H1 (cell line): ENCODE measurements around the gene CCDC141. TPM values are rescaled to one million over a fixed set of nuclear protein-coding genes. Genes with fewer than 3 reads are reported as not detected.
A peak's percentile ranks its signal among the peaks of the same experiment; 100 is the strongest.

Source experiments
- CTCF ChIA-PET: fragments of 300-600 bp; sonication (Branson Sonifier 250); formaldehyde crosslinking; loops from one replicate; lab custom pipeline; 2021; ENCODE audit not compliant: partially characterized antibody; lab: Charles Lee
- POLR2A ChIA-PET: fragments of 300-600 bp; sonication (Branson Sonifier 250); formaldehyde crosslinking; loops from one replicate; lab custom pipeline; 2021; ENCODE audit warnings: inconsistent platforms; ENCODE audit not compliant: partially characterized antibody; lab: Charles Lee
- DNase-seq, 2 experiments: peaks; one replicate each; pipeline versions ENCODE4 v3.0.0 to v3.0.0-alpha.2; 2010 to 2022; ENCODE audit warnings: low spot score in 2 of 2, low read depth in 1 of 2, mixed read lengths in 1 of 2
- FAIRE-seq: peaks from 2 replicates; lab custom pipeline; 2011; peaks lifted over from hg19 to GRCh38; lab: Jason Lieb, UNC
- H2AFZ ChIP-seq: 2 replicates; pipeline ENCODE4 v1.8.1; 2012; ENCODE audit warnings: low read length, inconsistent platforms
- H2AK5ac ChIP-seq: 2 replicates; pipeline ENCODE4 v1.6.1; 2013; ENCODE audit warnings: low read depth, low read length
- H2BK120ac ChIP-seq: replicated peaks from 2 replicates; pipeline ENCODE3; 2013; ENCODE audit warnings: low read depth, low read length, inconsistent platforms
- H2BK12ac ChIP-seq: 2 replicates; pipeline ENCODE4 v1.6.1; 2013; ENCODE audit warnings: low read depth, low read length
- H2BK15ac ChIP-seq: 2 replicates; pipeline ENCODE4 v1.6.1; 2013; ENCODE audit warnings: low read length
- H2BK20ac ChIP-seq: 2 replicates; pipeline ENCODE4 v1.6.1; 2013; ENCODE audit warnings: low read length
- H2BK5ac ChIP-seq: 2 replicates; pipeline ENCODE4 v1.6.1; 2013; ENCODE audit warnings: low read depth, low read length
- H3K14ac ChIP-seq: 2 replicates; pipeline ENCODE4 v1.6.1; 2013; ENCODE audit warnings: inconsistent platforms; ENCODE audit not compliant: insufficient read length
- H3K18ac ChIP-seq: 2 replicates; pipeline ENCODE4 v1.6.1; 2013; ENCODE audit warnings: low read length; ENCODE audit errors: extremely low read depth
- H3K23ac ChIP-seq: 2 replicates; pipeline ENCODE4 v1.6.1; 2013; ENCODE audit warnings: inconsistent platforms; ENCODE audit not compliant: insufficient read length
- H3K23me2 ChIP-seq: 2 replicates; pipeline ENCODE4 v1.6.1; 2013; ENCODE audit warnings: low read depth, low read length
- H3K27ac ChIP-seq: 2 replicates; pipeline ENCODE4 v1.6.1; 2011; ENCODE audit warnings: low read depth, low read length, inconsistent platforms
- H3K27me3 ChIP-seq, 4 experiments: replicated peaks in 1 of 4; 1 replicate in 1 of 4; 2 replicates in 3 of 4; pipeline versions ENCODE4 v1.6.1 to v1.8.1; 2011 to 2013; ENCODE audit warnings: low read length in 3 of 4, mild to moderate bottlenecking in 3 of 4, inconsistent platforms in 2 of 4, mixed read lengths in 2 of 4, moderate library complexity in 1 of 4; ENCODE audit not compliant: control insufficient read depth in 3 of 4, insufficient read depth in 3 of 4; ENCODE audit errors: extremely low read depth in 1 of 4
- H3K36me3 ChIP-seq, 4 experiments: 2 replicates each; pipeline versions ENCODE4 v1.6.1 to v1.8.1; 2011 to 2013; ENCODE audit warnings: mild to moderate bottlenecking in 4 of 4, low read length in 3 of 4, moderate library complexity in 2 of 4, control low read depth in 1 of 4, inconsistent platforms in 1 of 4; ENCODE audit not compliant: insufficient read depth in 4 of 4, control insufficient read depth in 2 of 4
- H3K4ac ChIP-seq: replicated peaks from 2 replicates; pipeline ENCODE3; 2013; ENCODE audit warnings: low read length, low read depth, mixed read lengths, inconsistent platforms; ENCODE audit not compliant: insufficient read length
- H3K4me1 ChIP-seq, 4 experiments: replicated peaks in 1 of 4; 1 replicate in 1 of 4; 2 replicates in 3 of 4; pipeline versions ENCODE4 v1.6.1 to v1.8.1; 2011 to 2013; ENCODE audit warnings: low read length in 3 of 4, inconsistent platforms in 2 of 4, mixed read lengths in 1 of 4; ENCODE audit not compliant: insufficient read depth in 4 of 4, control insufficient read depth in 3 of 4
- H3K4me2 ChIP-seq, 2 experiments: 2 replicates each; pipeline versions ENCODE4 v1.6.1 to v1.8.1; 2011 to 2013; ENCODE audit warnings: low read depth in 2 of 2, low read length in 2 of 2, control low read depth in 1 of 2, inconsistent platforms in 1 of 2, mild to moderate bottlenecking in 1 of 2; ENCODE audit not compliant: insufficient read depth in 1 of 2
- H3K4me3 ChIP-seq, 4 experiments: fragments of 200-600, 300-600 bp in 1 of 4; sonication (generic), shearing (Covaris generic), sonication (Bioruptor Twin) in 1 of 4; 2 replicates each; pipeline versions ENCODE4 v1.5.1 to v1.8.1; 2011 to 2016; ENCODE audit warnings: low read length in 4 of 4, low read depth in 3 of 4, control low read depth in 2 of 4, inconsistent platforms in 2 of 4, mild to moderate bottlenecking in 2 of 4, mixed read lengths in 1 of 4, moderate library complexity in 1 of 4; ENCODE audit not compliant: insufficient read depth in 2 of 4; ENCODE audit errors: extremely low read depth in 1 of 4
- H3K56ac ChIP-seq: replicated peaks from 2 replicates; pipeline ENCODE3; 2013; ENCODE audit warnings: low read depth, mild to moderate bottlenecking, mixed read lengths, low read length, inconsistent platforms; ENCODE audit not compliant: insufficient read length
- H3K79me1 ChIP-seq: 2 replicates; pipeline ENCODE4 v1.6.1; 2013; ENCODE audit warnings: low read depth, low read length, control low read depth
- H3K79me2 ChIP-seq, 2 experiments: 2 replicates each; pipeline versions ENCODE4 v1.6.1 to v1.8.1; 2012 to 2013; ENCODE audit warnings: low read length in 2 of 2, mild to moderate bottlenecking in 2 of 2, inconsistent platforms in 1 of 2; ENCODE audit not compliant: insufficient read depth in 2 of 2, control insufficient read depth in 1 of 2
- H3K9ac ChIP-seq, 4 experiments: replicated peaks in 1 of 4; 1 replicate in 1 of 4; 2 replicates in 3 of 4; pipeline versions ENCODE4 v1.6.1 to v1.8.1; 2011 to 2013; ENCODE audit warnings: low read depth in 3 of 4, low read length in 3 of 4, control low read depth in 2 of 4, mild to moderate bottlenecking in 2 of 4, moderate library complexity in 2 of 4, inconsistent platforms in 1 of 4; ENCODE audit errors: extremely low read depth in 1 of 4
- H3K9me3 ChIP-seq, 2 experiments: 2 replicates each; pipeline versions ENCODE4 v1.6.1 to v1.8.1; 2012 to 2013; ENCODE audit warnings: mild to moderate bottlenecking in 2 of 2, moderate library complexity in 2 of 2, control low read depth in 1 of 2, inconsistent platforms in 1 of 2, low read depth in 1 of 2, low read length in 1 of 2, mixed read lengths in 1 of 2; ENCODE audit not compliant: insufficient read depth in 2 of 2
- H4K20me1 ChIP-seq, 2 experiments: replicated peaks in 1 of 2; 2 replicates each; pipeline versions ENCODE3 to v1.8.1; 2011 to 2013; ENCODE audit warnings: inconsistent platforms in 2 of 2, low read length in 2 of 2, mild to moderate bottlenecking in 1 of 2; ENCODE audit not compliant: insufficient read depth in 2 of 2, control insufficient read depth in 1 of 2
- H4K5ac ChIP-seq: 2 replicates; pipeline ENCODE4 v1.6.1; 2013; ENCODE audit warnings: low read length, low read depth, mixed read lengths, inconsistent platforms; ENCODE audit not compliant: insufficient read length
- H4K8ac ChIP-seq: 2 replicates; pipeline ENCODE4 v1.8.0; 2013; ENCODE audit warnings: mild to moderate bottlenecking, moderate library complexity, low read length, inconsistent platforms; ENCODE audit not compliant: insufficient read depth; ENCODE audit errors: extremely low read depth
- H4K91ac ChIP-seq: replicated peaks from 2 replicates; pipeline ENCODE3; 2013; ENCODE audit warnings: low read length, mixed read lengths, inconsistent platforms; ENCODE audit not compliant: insufficient read length
- BCL11A ChIP-seq, 2 experiments: IDR thresholded peaks; one replicate each; pipeline ENCODE4 v1.6.1; 2011; ENCODE audit warnings: low read depth in 2 of 2, low read length in 2 of 2, mild to moderate bottlenecking in 2 of 2
- CTCF ChIP-seq, 3 experiments: IDR thresholded peaks; 1 replicate in 2 of 3; 2 replicates in 1 of 3; pipeline versions ENCODE4 v1.5.1 to v1.6.1; 2011; ENCODE audit warnings: low read length in 3 of 3, mild to moderate bottlenecking in 3 of 3, inconsistent platforms in 2 of 3, low read depth in 1 of 3, moderate library complexity in 1 of 3; ENCODE audit not compliant: insufficient read depth in 1 of 3; ENCODE audit errors: control extremely low read depth in 1 of 3
- EP300 ChIP-seq, 2 experiments: IDR thresholded peaks; 1 replicate in 1 of 2; 2 replicates in 1 of 2; pipeline ENCODE4 v1.6.1; 2011 to 2012; ENCODE audit warnings: low read depth in 2 of 2, low read length in 2 of 2, mild to moderate bottlenecking in 2 of 2, borderline replicate concordance in 1 of 2, inconsistent platforms in 1 of 2, moderate library complexity in 1 of 2
- EZH2 ChIP-seq: fragments of 200-600 bp; sonication (generic); IDR thresholded peaks from 2 replicates; pipeline ENCODE4 v1.7.1; 2012; ENCODE audit warnings: low read depth, mild to moderate bottlenecking, moderate library complexity, low read length, inconsistent platforms; ENCODE audit not compliant: severe bottlenecking
- JUND ChIP-seq: IDR thresholded peaks from 2 replicates; pipeline ENCODE4 v1.6.1; 2011; ENCODE audit warnings: mild to moderate bottlenecking, improper control_type of control experiment, low read length
- NRF1 ChIP-seq: IDR thresholded peaks from 2 replicates; pipeline ENCODE4 v1.6.1; 2011; ENCODE audit warnings: mild to moderate bottlenecking, low read depth, low read length, improper control_type of control experiment
- RAD21 ChIP-seq, 2 experiments: IDR thresholded peaks in 1 of 2; conservative IDR thresholded peaks in 1 of 2; 2 replicates each; pipeline ENCODE4 v1.6.1; 2011; ENCODE audit warnings: low read depth in 2 of 2, low read length in 2 of 2, improper control_type of control experiment in 1 of 2, inconsistent platforms in 1 of 2, mild to moderate bottlenecking in 1 of 2, moderate library complexity in 1 of 2
- SP1 ChIP-seq: IDR thresholded peaks from 2 replicates; pipeline ENCODE4 v1.6.1; 2011; ENCODE audit warnings: low read depth, low read length
- TAF1 ChIP-seq: IDR thresholded peaks from 2 replicates; pipeline ENCODE4 v1.6.1; 2011; ENCODE audit warnings: mild to moderate bottlenecking, low read depth, low read length
- TAF7 ChIP-seq: optimal IDR thresholded peaks from 2 replicates; pipeline ENCODE3; 2011; ENCODE audit warnings: low read depth, mild to moderate bottlenecking, inconsistent platforms, low read length, moderate library complexity, borderline replicate concordance
- whole genome bisulfite sequencing, 2 experiments: shearing (Covaris generic) in 1 of 2; methylation state at CpG; one replicate each; pipeline versions ENCODE4 v1.1.6 to v1.1.7; 2013 to 2015; ENCODE audit warnings: low lambda C conversion rate in 2 of 2, mixed read lengths in 2 of 2, inconsistent platforms in 1 of 2, low coverage in 1 of 2, missing lambda C conversion rate in 1 of 2; ENCODE audit not compliant: insufficient replicate concordance in 2 of 2, insufficient coverage in 1 of 2, insufficient read length in 1 of 2; ENCODE audit errors: extremely low coverage in 1 of 2, missing lambda C conversion rate in 1 of 2; 5-methylcytosine and 5-hydroxymethylcytosine counted together
- polyA plus RNA-seq, 7 experiments: library from polyadenylated mRNA; depleted of rRNA in 3 of 7; stranded (reverse) in 5 of 7; unstranded in 2 of 7; fragments of >200 nt in 5 of 7; fragments of 200-250 nt in 2 of 7; gene quantifications; 1 replicate in 5 of 7; 2 replicates in 1 of 7; 4 replicates in 1 of 7; pipeline versions ENCODE4 v1.2.1 to v1.2.3, GENCODE V29; 2011 to 2013; ENCODE audit warnings: missing spikeins in 2 of 7, mixed read lengths in 2 of 7
- total RNA-seq: library from RNA; stranded (reverse); fragmentation: NEBNext Ultra II Directional; extraction: Animal tissue kit (Norgen Biotek cat#: 25700); gene quantifications from 2 replicates; pipeline ENCODE4 v1.2.1, GENCODE V29; 2021

CCDC141 gene
- total and polyA plus RNA-seq, 2 of the 8 experiments (the other 6 are each of a cell fraction or from before 2014, with no cell fraction given): 0.56 to 21.6 TPM

- Histone ChIP-seq H3K27me3 (no peaks in the 10 kb centered on the region), H2BK120ac (no peak overlapping the region), H3K4me3 (no peak overlapping the region), H4K5ac (no peak overlapping the region), H3K23ac (no peak overlapping the region), H3K36me3 (no peaks in the 10 kb centered on the region), H2BK15ac (no peak overlapping the region), H4K8ac (no peak overlapping the region), H3K4me2 (no peak overlapping the region), H3K79me2 (no peaks in the 10 kb centered on the region), H2AK5ac (no peak overlapping the region), H2BK20ac (no peak overlapping the region), H4K91ac (no peak overlapping the region), H3K27ac (no peak overlapping the region), H3K9ac (no peak overlapping the region), H3K4me1 (no peaks in the 10 kb centered on the region), H3K56ac (no peak overlapping the region), H3K14ac (no peak overlapping the region), H3K79me1 (no peaks in the 10 kb centered on the region), H2AFZ (no peak overlapping the region), H3K9me3 (no peaks in the 10 kb centered on the region), H3K23me2 (no peaks in the 10 kb centered on the region), H2BK5ac (no peak overlapping the region), H4K20me1 (no peaks in the 10 kb centered on the region), H3K18ac (no peak overlapping the region), H2BK12ac (no peak overlapping the region), H3K4ac (no peak overlapping the region)
- ChIA-PET POLR2A (no interaction called here), CTCF (interaction anchor here (0.6 to 3.7 kb wide), 24 partner anchors 8 to 626 kb away, joined by 3 to 20 read pairs (median 4); no protein-coding TSS in a partner anchor)
- DNase-seq (no peak), FAIRE-seq (no peak)
- 84% methylated on average over 2 of the region's 2 CpGs; no CpG with 5 or more reads in 1 of the 2 experiments for WGBS, 2 experiments
- no peak for TF ChIP-seq SP1
- TF ChIP-seq TAF1: no peak
- TF ChIP-seq CTCF (IDR thresholded peaks at IDR 0.05; ENCODE audit: control extremely low read depth in 1 of 3, insufficient read depth in 1 of 3, low read depth in 1 of 3, low read length in 3 of 3): peak in 2 of 3 experiments; percentile 29 to 50; a peak in 2 of 4 replicates
- TF ChIP-seq TAF7: no peak
- no peak for TF ChIP-seq EZH2
- no peak for TF ChIP-seq BCL11A (IDR thresholded peaks at IDR 0.05; ENCODE audit: low read depth in 2 of 2, low read length in 2 of 2)
- peak in 1 of 2 experiments; percentile 67 for TF ChIP-seq RAD21 (IDR thresholded peaks at IDR 0.05 in 1 of 2, conservative IDR thresholded peaks at IDR 0.05 in 1 of 2; ENCODE audit: low read depth in 2 of 2, low read length in 2 of 2)
- TF ChIP-seq JUND: no peak
- no peak for TF ChIP-seq EP300 (IDR thresholded peaks at IDR 0.05; ENCODE audit: borderline replicate concordance in 1 of 2, low read depth in 2 of 2, low read length in 2 of 2)
- no peak for TF ChIP-seq NRF1
Measured at GRCh38 chr2:178796079-178796677, 253.8 kb downstream of the CCDC141 start.
